ENCODE data around the gene PDCD1LG2. TPM values are rescaled to one million over a fixed set of nuclear protein-coding genes. Genes with fewer than 3 reads are reported as not detected.

PDCD1LG2 gene
- polyA plus RNA-seq, 3 donors, result 0.07 to 0.12 (median 0.09) TPM

DNA sequence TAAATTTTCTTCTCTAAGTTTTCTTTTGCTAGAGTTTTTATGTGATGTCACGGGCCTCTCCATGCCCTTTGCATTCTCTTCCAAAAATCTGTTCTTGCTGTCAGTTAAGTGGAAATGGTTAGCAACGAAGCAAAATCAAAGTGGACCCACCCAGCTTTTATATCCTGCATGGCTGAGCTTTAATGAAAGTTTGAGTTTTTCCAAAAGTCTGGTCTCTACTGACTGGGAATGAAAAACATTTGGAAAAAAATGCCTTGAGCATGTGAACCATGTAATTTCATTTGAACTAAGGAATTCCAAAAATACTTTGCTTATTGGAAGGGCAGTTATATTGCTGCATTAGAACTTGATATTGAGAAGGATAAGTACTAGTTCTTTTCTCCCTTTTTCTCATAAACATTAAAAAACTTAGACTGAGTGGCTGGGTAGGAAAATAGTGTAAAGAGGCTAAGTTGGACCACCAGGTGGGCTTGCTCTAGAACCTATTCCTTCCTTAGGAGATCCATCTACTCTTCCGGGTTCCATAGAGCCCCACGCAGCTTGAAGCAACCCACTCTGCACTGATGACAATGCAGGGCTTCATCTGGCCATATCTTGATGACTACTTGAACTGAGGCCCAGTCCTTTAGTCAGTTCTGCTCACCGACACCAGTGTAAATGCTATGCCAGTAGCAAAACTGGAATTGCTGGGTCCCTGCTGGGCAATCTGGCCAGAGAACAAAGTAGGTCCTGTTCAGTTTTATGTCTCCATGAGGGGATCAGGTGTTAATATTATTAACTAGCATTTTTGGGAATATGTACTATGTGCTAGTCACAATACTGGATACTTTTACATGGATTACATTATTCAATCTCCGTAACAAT is 101.2 kb downstream of the PDCD1LG2 start:
- no peak for DNase-seq

DNA sequence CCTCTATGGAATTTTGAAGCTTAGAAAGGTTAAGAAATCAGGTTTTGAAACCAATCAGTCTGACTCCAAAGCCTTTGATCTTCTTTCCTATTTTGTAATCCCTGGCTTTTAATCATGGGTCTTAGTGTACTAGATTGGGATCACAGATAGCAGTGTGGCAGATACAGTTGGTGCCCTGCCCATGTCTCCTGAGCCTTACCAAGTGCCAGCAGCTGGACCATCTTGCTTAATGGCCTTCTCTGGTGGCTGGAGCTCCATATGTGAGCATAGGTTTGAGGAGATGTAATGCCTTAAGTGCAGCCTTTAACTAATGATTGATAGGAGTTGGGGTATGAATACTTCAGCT is 101.8 kb downstream of the PDCD1LG2 start:
- DNase-seq, result no peak

DNA sequence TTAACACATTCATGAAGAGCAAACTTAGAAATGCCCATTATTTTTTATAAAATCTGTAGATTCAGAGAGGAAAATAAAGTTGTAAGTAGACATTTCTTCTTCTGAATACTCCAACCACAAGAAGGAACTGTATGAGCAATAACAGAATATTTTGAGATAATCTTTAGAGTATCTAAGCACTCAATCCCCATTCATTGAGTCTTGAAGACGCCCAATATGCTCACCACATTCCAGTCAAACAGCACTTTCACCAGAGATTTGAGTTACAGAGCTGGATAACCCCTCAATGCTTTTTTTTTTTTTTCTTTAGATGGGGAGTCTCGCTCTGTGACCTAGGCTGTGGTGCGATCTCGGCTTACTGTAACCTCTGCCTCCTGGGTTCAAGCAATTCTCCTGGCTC is 103.9 kb downstream of the PDCD1LG2 start:
- DNase-seq, result no peak

DNA sequence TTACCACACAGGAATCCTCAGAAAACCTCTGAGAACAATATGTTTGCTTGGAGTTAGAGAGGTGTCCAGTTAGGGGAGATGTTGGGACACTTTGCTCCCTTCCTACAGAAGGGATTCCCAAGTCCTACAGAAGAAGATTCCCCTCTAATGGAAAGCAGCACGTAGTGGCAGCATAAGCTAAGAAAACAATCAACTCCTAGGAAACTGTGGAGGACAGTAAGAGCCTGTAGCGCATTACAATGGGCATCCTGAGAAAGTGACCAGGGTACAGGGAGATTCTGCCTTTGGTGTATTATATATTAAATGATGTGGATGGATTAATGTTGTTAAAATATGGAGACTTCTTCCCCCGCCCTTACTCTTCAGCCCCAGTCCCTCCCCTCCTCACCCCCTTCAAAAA is 104.7 kb downstream of the PDCD1LG2 start:
- DNase-seq, result no peak

DNA sequence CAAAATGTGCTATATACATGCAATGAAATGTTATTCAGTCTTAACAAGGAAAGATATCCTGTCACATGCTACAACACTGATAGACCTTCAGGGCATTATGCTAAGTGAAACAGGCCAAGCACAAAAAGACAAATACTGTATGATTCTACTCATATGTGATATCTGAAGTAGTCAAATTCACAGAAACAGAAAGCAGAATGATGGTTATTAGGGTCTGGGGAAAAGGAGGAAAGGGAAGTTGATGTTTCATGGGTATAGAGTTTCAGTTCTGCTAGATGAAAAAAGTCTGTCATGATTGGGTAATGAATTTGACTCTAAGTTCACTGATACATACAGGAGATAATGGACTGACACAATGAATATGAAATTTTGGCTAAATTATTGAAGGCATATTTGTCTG is 107.4 kb downstream of the PDCD1LG2 start:
- DNase-seq, result no peak

DNA sequence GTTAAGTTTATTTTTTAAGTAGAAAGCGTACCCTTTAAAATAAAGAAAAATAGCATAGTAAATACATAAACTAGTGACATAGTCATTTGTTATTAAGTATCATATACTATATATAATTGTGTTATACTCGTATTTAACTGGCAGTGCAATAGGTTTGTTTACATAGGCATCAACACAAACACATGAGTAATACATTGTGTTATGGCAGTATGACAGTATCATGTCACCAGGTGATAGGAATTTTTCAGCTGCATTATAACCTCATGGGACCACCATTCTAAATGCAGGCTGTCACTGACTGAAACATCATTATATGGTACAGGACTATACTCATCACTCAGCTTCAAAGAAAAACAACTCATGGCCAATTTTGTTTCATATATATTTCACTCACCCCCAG is 110.2 kb downstream of the PDCD1LG2 start:
- DNase-seq, result no peak

Other genes starting within 250 kb of the PDCD1LG2 start
- gene RLN2, start 205.8 kb upstream of the PDCD1LG2 start, polyA plus RNA-seq (ENCODE audit: insufficient read length in 3 of 3), result 1 to 10 TPM; 1.8 to 2.7 (median 2.5) TPM
- under 1 TPM; 0.37 to 0.65 (median 0.65) TPM for gene RLN1, start 170.7 kb upstream of the PDCD1LG2 start, polyA plus RNA-seq (ENCODE audit: insufficient read length in 3 of 3)
- 10 to 100 TPM; 31.4 to 40.4 (median 36.0) TPM for gene PLGRKT, start 72.6 kb upstream of the PDCD1LG2 start, polyA plus RNA-seq (ENCODE audit: insufficient read length in 3 of 3)
- gene CD274, start 60.0 kb upstream of the PDCD1LG2 start, polyA plus RNA-seq (ENCODE audit: insufficient read length in 3 of 3), result 1 to 10 TPM in 1 of 3 donors, under 1 TPM in 2; 0.73 to 1.3 (median 0.93) TPM
- 10 to 100 TPM; 27.5 to 35.5 (median 30.6) TPM for gene RIC1, start 118.6 kb downstream of the PDCD1LG2 start, polyA plus RNA-seq (ENCODE audit: insufficient read length in 3 of 3)